Activated T-cell treated with anti-CD3 and anti-CD28 coated beads, Interleukin-2, amount 50 U/mL, for 1 hour (primary cell): ENCODE measurements around the gene TBC1D22B.
A peak's percentile ranks its signal among the peaks of the same experiment; 100 is the strongest.

Experiments used
- DNase-seq: peaks from one replicate; pipeline ENCODE4 v3.0.0-alpha.2; 2020

TBC1D22B gene

GRCh38 chr6:37366910-37367309 is 109.3 kb downstream of the TBC1D22B start:
- no peak for DNase-seq

- no peak for DNase-seq
Measured at GRCh38 chr6:37368961-37369320, 111.4 kb downstream of the TBC1D22B start.

GRCh38 chr6:37369321-37370201 is 112.0 kb downstream of the TBC1D22B start:
- DNase-seq: no peak

- no peak for DNase-seq
Measured at GRCh38 chr6:37371154-37372083, 113.8 kb downstream of the TBC1D22B start.

GRCh38 chr6:37372116-37372515 is 114.5 kb downstream of the TBC1D22B start:
- no peak for DNase-seq

- no peak for DNase-seq
Measured at GRCh38 chr6:37373822-37374471, 116.4 kb downstream of the TBC1D22B start.

- no peak for DNase-seq
Measured at GRCh38 chr6:37375376-37375775, 117.8 kb downstream of the TBC1D22B start.

- DNase-seq: no peak
Measured at GRCh38 chr6:37376078-37376743, 118.6 kb downstream of the TBC1D22B start.

- DNase-seq: peak; percentile 19
Measured at GRCh38 chr6:37381579-37381978, 124.0 kb downstream of the TBC1D22B start.
